Measurements from ENCODE around the gene CRIM1. TPM values are rescaled to one million over a fixed set of nuclear protein-coding genes. Genes with fewer than 3 reads are reported as not detected.

Gene CRIM1
- total and polyA plus RNA-seq, 2 of the 8 experiments (the other 6 are each of a cell fraction or from before 2014, with no cell fraction given) = 9.4 to 28.4 TPM

DNA sequence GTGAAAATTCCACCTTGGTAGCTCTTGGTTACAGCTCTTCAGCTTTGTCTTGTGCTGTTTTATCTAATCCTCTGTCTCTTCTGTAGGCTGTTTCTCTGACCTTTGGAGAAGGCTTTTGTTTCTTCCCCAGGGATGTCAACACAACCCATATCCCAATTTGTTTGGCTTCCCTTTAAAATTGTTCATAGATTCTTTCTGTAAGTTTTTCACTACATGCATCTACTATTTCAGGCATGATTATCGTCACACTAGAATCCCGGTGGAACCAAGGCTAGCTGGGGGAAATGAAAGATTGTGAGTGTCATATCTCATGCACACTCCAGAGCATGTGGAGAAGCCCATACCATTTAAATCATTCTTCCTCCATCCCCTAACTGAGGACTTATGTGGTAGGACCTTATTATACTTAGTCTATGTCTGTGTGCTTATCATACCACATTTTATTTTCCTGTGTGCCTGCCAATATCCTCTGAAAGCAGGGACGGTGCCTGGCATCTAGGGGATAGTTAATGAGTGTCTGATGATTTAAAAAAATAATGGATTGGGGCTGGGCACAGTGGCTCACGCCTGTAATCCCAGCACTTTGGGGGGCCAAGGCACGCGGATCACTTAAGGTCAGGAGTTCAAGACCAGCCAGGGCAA is 59.9 kb downstream of the CRIM1 start:
- Histone ChIP-seq H2BK5ac (ENCODE audit: low read depth, low read length) (no peak overlapping the region), H3K9me3 (ENCODE audit: insufficient read depth in 2 of 2, low read depth in 1 of 2, low read length in 1 of 2) (no peaks in the 10 kb centered on the region), H3K4ac (replicated peaks; ENCODE audit: insufficient read length, low read depth, low read length) (no peak overlapping the region), H4K5ac (ENCODE audit: insufficient read length, low read depth, low read length) (no peak overlapping the region), H3K27me3 (replicated peaks in 1 of 4; ENCODE audit: control insufficient read depth in 3 of 4, extremely low read depth in 1 of 4, insufficient read depth in 3 of 4, low read length in 3 of 4) (no peaks in the 10 kb centered on the region), H3K79me1 (ENCODE audit: low read depth, low read length) (peaks cover 14% of the 10 kb centered on the region), H3K23me2 (ENCODE audit: low read depth, low read length) (no peaks in the 10 kb centered on the region; the same call in 1 of the 2 replicates), H3K27ac (ENCODE audit: low read depth, low read length) (no peak overlapping the region), H4K8ac (ENCODE audit: extremely low read depth, insufficient read depth, low read length) (no peak overlapping the region), H2BK20ac (ENCODE audit: low read length) (no peak overlapping the region), H2BK120ac (replicated peaks; ENCODE audit: low read depth, low read length) (no peak overlapping the region), H3K79me2 (ENCODE audit: control insufficient read depth in 1 of 2, insufficient read depth in 2 of 2, low read length in 2 of 2) (peaks cover 4 to 94% of the 10 kb centered on the region in 2 experiments; a peak in 3 of 4 replicates), H2AK5ac (ENCODE audit: low read depth, low read length) (no peak overlapping the region), H3K14ac (ENCODE audit: insufficient read length) (no peak overlapping the region), H3K4me3 (ENCODE audit: extremely low read depth in 1 of 4, insufficient read depth in 2 of 4, low read depth in 3 of 4, low read length in 4 of 4) (no peak overlapping the region), H3K56ac (replicated peaks; ENCODE audit: insufficient read length, low read depth, low read length) (no peak overlapping the region), H4K20me1 (replicated peaks in 1 of 2; ENCODE audit: control insufficient read depth in 1 of 2, insufficient read depth in 2 of 2, low read length in 2 of 2) (peaks cover under 1 to 1% of the 10 kb centered on the region in 2 experiments), H3K23ac (ENCODE audit: insufficient read length) (no peak overlapping the region), H4K91ac (replicated peaks; ENCODE audit: insufficient read length, low read length) (no peak overlapping the region), H3K36me3 (ENCODE audit: control insufficient read depth in 2 of 4, insufficient read depth in 4 of 4, low read length in 3 of 4) (no peaks in the 10 kb centered on the region; a peak in 1 of 8 replicates), H3K9ac (replicated peaks in 1 of 4; ENCODE audit: extremely low read depth in 1 of 4, low read depth in 3 of 4, low read length in 3 of 4) (no peak overlapping the region), H2BK12ac (ENCODE audit: low read depth, low read length) (no peak overlapping the region), H3K18ac (ENCODE audit: extremely low read depth, low read length) (no peak overlapping the region), H3K4me2 (ENCODE audit: insufficient read depth in 1 of 2, low read depth in 2 of 2, low read length in 2 of 2) (no peak overlapping the region), H3K4me1 (replicated peaks in 1 of 4; ENCODE audit: control insufficient read depth in 3 of 4, insufficient read depth in 4 of 4, low read length in 3 of 4) (peaks cover 0 to 14% (median 8%) of the 10 kb centered on the region in 4 experiments), H2BK15ac (ENCODE audit: low read length) (no peak overlapping the region), H2AFZ (ENCODE audit: low read length) (no peak overlapping the region)
- 94% methylated on average over 6 of the region's 6 CpGs; no CpG with 5 or more reads in 1 of the 2 experiments for WGBS, 2 experiments (ENCODE audit: extremely low coverage in 1 of 2, insufficient coverage in 1 of 2, insufficient read length in 1 of 2, insufficient replicate concordance in 2 of 2, low coverage in 1 of 2, low lambda C conversion rate in 2 of 2, missing lambda C conversion rate in 1 of 2)
- CTCF ChIA-PET (ENCODE audit: partially characterized antibody) = interaction anchor here (1.0 to 2.1 kb wide), 8 partner anchors 8 to 544 kb away, joined by 3 to 6 read pairs (median 4); no protein-coding TSS in a partner anchor
- POLR2A ChIA-PET (ENCODE audit: partially characterized antibody) = interaction anchor here (1.0 to 1.2 kb wide), 2 partner anchors 13 to 14 kb away, joined by 3 read pairs; no protein-coding TSS in a partner anchor
- FAIRE-seq (no peak), DNase-seq (ENCODE audit: low read depth in 1 of 2, low spot score in 2 of 2) (no peak)
- TF ChIP-seq CBX5 (IDR thresholded peaks at IDR 0.05; ENCODE audit: low read depth, low read length) = no peak
- TF ChIP-seq EP300 (IDR thresholded peaks at IDR 0.05; ENCODE audit: borderline replicate concordance in 1 of 2, low read depth in 2 of 2, low read length in 2 of 2) = no peak
- TF ChIP-seq, protein P1, sequence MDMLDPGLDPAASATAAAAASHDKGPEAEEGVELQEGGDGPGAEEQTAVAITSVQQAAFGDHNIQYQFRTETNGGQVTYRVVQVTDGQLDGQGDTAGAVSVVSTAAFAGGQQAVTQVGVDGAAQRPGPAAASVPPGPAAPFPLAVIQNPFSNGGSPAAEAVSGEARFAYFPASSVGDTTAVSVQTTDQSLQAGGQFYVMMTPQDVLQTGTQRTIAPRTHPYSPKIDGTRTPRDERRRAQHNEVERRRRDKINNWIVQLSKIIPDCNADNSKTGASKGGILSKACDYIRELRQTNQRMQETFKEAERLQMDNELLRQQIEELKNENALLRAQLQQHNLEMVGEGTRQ (IDR thresholded peaks at IDR 0.05; ENCODE audit: low read length) = no peak
- TF ChIP-seq SIX5 (IDR thresholded peaks at IDR 0.05; ENCODE audit: low read depth, low read length) = no peak
- TF ChIP-seq SP4 (IDR thresholded peaks at IDR 0.05; ENCODE audit: low read length) = no peak
- no peak for TF ChIP-seq CEBPB (IDR thresholded peaks at IDR 0.05; ENCODE audit: low read depth, low read length)
- no peak for TF ChIP-seq POLR2AphosphoS5 (IDR thresholded peaks at IDR 0.05; ENCODE audit: low read depth, low read length)
- TF ChIP-seq ASH2L (IDR thresholded peaks at IDR 0.05; ENCODE audit: low read length) = no peak
- TF ChIP-seq, protein P2, sequence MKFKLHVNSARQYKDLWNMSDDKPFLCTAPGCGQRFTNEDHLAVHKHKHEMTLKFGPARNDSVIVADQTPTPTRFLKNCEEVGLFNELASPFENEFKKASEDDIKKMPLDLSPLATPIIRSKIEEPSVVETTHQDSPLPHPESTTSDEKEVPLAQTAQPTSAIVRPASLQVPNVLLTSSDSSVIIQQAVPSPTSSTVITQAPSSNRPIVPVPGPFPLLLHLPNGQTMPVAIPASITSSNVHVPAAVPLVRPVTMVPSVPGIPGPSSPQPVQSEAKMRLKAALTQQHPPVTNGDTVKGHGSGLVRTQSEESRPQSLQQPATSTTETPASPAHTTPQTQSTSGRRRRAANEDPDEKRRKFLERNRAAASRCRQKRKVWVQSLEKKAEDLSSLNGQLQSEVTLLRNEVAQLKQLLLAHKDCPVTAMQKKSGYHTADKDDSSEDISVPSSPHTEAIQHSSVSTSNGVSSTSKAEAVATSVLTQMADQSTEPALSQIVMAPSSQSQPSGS (IDR thresholded peaks at IDR 0.05; ENCODE audit: low read length) = no peak
- TF ChIP-seq POU5F1 (IDR thresholded peaks at IDR 0.05; ENCODE audit: low read depth, low read length) = no peak
